ENCODE measurements around the gene AKT3.

The AKT3 gene

GRCh38 chr1:243487036-243487648 is 362.9 kb downstream of the AKT3 start:
- no peaks in the 10 kb centered on the region for H3K27me3 ChIP-seq (ENCODE audit: low read depth)
- no peak overlapping the region for H3K4me3 ChIP-seq
- in situ Hi-C loops (cut with MboI; ENCODE audit: low sequenced_read_pairs): no loop called here
- H3K9me3 ChIP-seq: no peaks in the 10 kb centered on the region
- peaks cover 27% of the 10 kb centered on the region for H3K4me1 ChIP-seq
- DNase-seq (ENCODE audit: low spot score in 2 of 2): no peak
- H3K36me3 ChIP-seq (replicated peaks): no peaks in the 10 kb centered on the region

GRCh38 chr1:243483952-243484351 is 366.1 kb downstream of the AKT3 start:
- H3K36me3 ChIP-seq (replicated peaks): no peaks in the 10 kb centered on the region
- in situ Hi-C loops (cut with MboI; ENCODE audit: low sequenced_read_pairs): no loop called here
- H3K27me3 ChIP-seq (ENCODE audit: low read depth): no peaks in the 10 kb centered on the region
- peaks cover 9% of the 10 kb centered on the region; the same call in 1 of the 2 replicates for H3K4me1 ChIP-seq
- H3K9me3 ChIP-seq: no peaks in the 10 kb centered on the region
- no peak for DNase-seq (ENCODE audit: low spot score in 2 of 2)
- no peak overlapping the region for H3K4me3 ChIP-seq

- peaks cover 9% of the 10 kb centered on the region; the same call in 1 of the 2 replicates for H3K4me1 ChIP-seq
- H3K9me3 ChIP-seq: no peaks in the 10 kb centered on the region
- no peaks in the 10 kb centered on the region for H3K27me3 ChIP-seq (ENCODE audit: low read depth)
- in situ Hi-C loops (cut with MboI; ENCODE audit: low sequenced_read_pairs): no loop called here
- H3K4me3 ChIP-seq: no peak overlapping the region
- no peak for DNase-seq (ENCODE audit: low spot score in 2 of 2)
- H3K36me3 ChIP-seq (replicated peaks): no peaks in the 10 kb centered on the region
These were observed 366.8 kb downstream of the AKT3 start for GRCh38 chr1:243483071-243483771.

GRCh38 chr1:243482141-243483022 is 367.7 kb downstream of the AKT3 start:
- no peak overlapping the region for H3K4me3 ChIP-seq
- DNase-seq (ENCODE audit: low spot score in 2 of 2): peak; percentile 60 to 77

GRCh38 chr1:243481101-243481500 is 368.9 kb downstream of the AKT3 start:
- no peaks in the 10 kb centered on the region for H3K27me3 ChIP-seq (ENCODE audit: low read depth)
- peaks cover 9% of the 10 kb centered on the region; the same call in 1 of the 2 replicates for H3K4me1 ChIP-seq
- H3K9me3 ChIP-seq: no peaks in the 10 kb centered on the region
- DNase-seq (ENCODE audit: low spot score in 2 of 2): no peak
- H3K4me3 ChIP-seq: no peak overlapping the region
- in situ Hi-C loops (cut with MboI; ENCODE audit: low sequenced_read_pairs): no loop called here
- H3K36me3 ChIP-seq (replicated peaks): no peaks in the 10 kb centered on the region

More at GRCh38 chr1:243482141-243483022, 367.7 kb downstream of the AKT3 start:
- Histone ChIP-seq H3K4me1 (peaks cover 9% of the 10 kb centered on the region; the same call in 1 of the 2 replicates), H3K9me3 (no peaks in the 10 kb centered on the region), H3K27me3 (ENCODE audit: low read depth) (no peaks in the 10 kb centered on the region), H3K36me3 (replicated peaks) (no peaks in the 10 kb centered on the region)
- in situ Hi-C loops (cut with MboI; ENCODE audit: low sequenced_read_pairs): no loop called here

GRCh38 chr1:243477731-243478290 is 372.2 kb downstream of the AKT3 start:
- Histone ChIP-seq H3K4me3 (no peak overlapping the region), H3K4me1 (peaks cover 11% of the 10 kb centered on the region; the same call in 1 of the 2 replicates), H3K9me3 (no peaks in the 10 kb centered on the region), H3K27me3 (ENCODE audit: low read depth) (no peaks in the 10 kb centered on the region), H3K36me3 (replicated peaks) (no peaks in the 10 kb centered on the region)
- no peak for DNase-seq (ENCODE audit: low spot score in 2 of 2)
- in situ Hi-C loops (cut with MboI; ENCODE audit: low sequenced_read_pairs): no loop called here

GRCh38 chr1:243475966-243476365 is 374.1 kb downstream of the AKT3 start:
- no peaks in the 10 kb centered on the region for H3K36me3 ChIP-seq (replicated peaks)
- H3K27me3 ChIP-seq (ENCODE audit: low read depth): no peaks in the 10 kb centered on the region
- H3K4me1 ChIP-seq: 0 out of 2 replicates have a peak, but pooled peaks cover 2% of the 10 kb centered on the region
- no peak overlapping the region for H3K4me3 ChIP-seq
- H3K9me3 ChIP-seq: no peaks in the 10 kb centered on the region
- in situ Hi-C loops (cut with MboI; ENCODE audit: low sequenced_read_pairs): no loop called here
- peak; percentile 57 to 82 for DNase-seq (ENCODE audit: low spot score in 2 of 2)

GRCh38 chr1:243474906-243475305 is 375.1 kb downstream of the AKT3 start:
- in situ Hi-C loops (cut with MboI; ENCODE audit: low sequenced_read_pairs): no loop called here
- Histone ChIP-seq H3K36me3 (replicated peaks) (no peaks in the 10 kb centered on the region), H3K4me1 (0 out of 2 replicates have a peak, but pooled peaks cover 2% of the 10 kb centered on the region), H3K4me3 (no peak overlapping the region), H3K27me3 (ENCODE audit: low read depth) (no peaks in the 10 kb centered on the region), H3K9me3 (no peaks in the 10 kb centered on the region)
- DNase-seq (ENCODE audit: low spot score in 2 of 2): no peak

GRCh38 chr1:243474136-243474881 is 375.7 kb downstream of the AKT3 start:
- DNase-seq (ENCODE audit: low spot score in 2 of 2): no peak
- H3K9me3 ChIP-seq: no peaks in the 10 kb centered on the region
- in situ Hi-C loops (cut with MboI; ENCODE audit: low sequenced_read_pairs): no loop called here
- 0 out of 2 replicates have a peak, but pooled peaks cover 2% of the 10 kb centered on the region for H3K4me1 ChIP-seq
- no peaks in the 10 kb centered on the region for H3K36me3 ChIP-seq (replicated peaks)
- no peaks in the 10 kb centered on the region for H3K27me3 ChIP-seq (ENCODE audit: low read depth)
- no peak overlapping the region for H3K4me3 ChIP-seq

GRCh38 chr1:243473227-243474135 is 376.6 kb downstream of the AKT3 start:
- no peak for DNase-seq (ENCODE audit: low spot score in 2 of 2)
- Histone ChIP-seq H3K9me3 (no peaks in the 10 kb centered on the region), H3K4me1 (0 out of 2 replicates have a peak, but pooled peaks cover 2% of the 10 kb centered on the region), H3K4me3 (no peak overlapping the region), H3K27me3 (ENCODE audit: low read depth) (no peaks in the 10 kb centered on the region), H3K36me3 (replicated peaks) (no peaks in the 10 kb centered on the region)
- in situ Hi-C loops (cut with MboI; ENCODE audit: low sequenced_read_pairs): no loop called here

- no peaks in the 10 kb centered on the region for H3K27me3 ChIP-seq (ENCODE audit: low read depth)
- H3K36me3 ChIP-seq (replicated peaks): no peaks in the 10 kb centered on the region
- in situ Hi-C loops (cut with MboI; ENCODE audit: low sequenced_read_pairs): no loop called here
- no peaks in the 10 kb centered on the region for H3K9me3 ChIP-seq
- H3K4me1 ChIP-seq: 0 out of 2 replicates have a peak, but pooled peaks cover 2% of the 10 kb centered on the region
- H3K4me3 ChIP-seq: no peak overlapping the region
- DNase-seq (ENCODE audit: low spot score in 2 of 2): no peak
These were observed 378.0 kb downstream of the AKT3 start for GRCh38 chr1:243471754-243472745.
